ENCODE results near the gene TWF2.
A peak's percentile ranks its signal among the peaks of the same experiment; 100 is the strongest.

The TWF2 gene

GRCh38 chr3:52221563-52222318 lies 17.2 kb downstream of the TWF2 start:
- peak; percentile 75 for DNase-seq

- DNase-seq, result no peak
Observed at GRCh38 chr3:52221141-52221562, 17.8 kb downstream of the TWF2 start.

- DNase-seq, result peak; percentile 77
Observed at GRCh38 chr3:52220380-52221026, 18.5 kb downstream of the TWF2 start.

- DNase-seq, result no peak
Observed at GRCh38 chr3:52218937-52219650, 19.9 kb downstream of the TWF2 start.

- no peak for DNase-seq
Observed at GRCh38 chr3:52218454-52218853, 20.5 kb downstream of the TWF2 start.

GRCh38 chr3:52218026-52218425 lies 20.9 kb downstream of the TWF2 start:
- no peak for DNase-seq

- no peak for DNase-seq
Observed at GRCh38 chr3:52217409-52217805, 21.6 kb downstream of the TWF2 start.

GRCh38 chr3:52216585-52217408 lies 22.2 kb downstream of the TWF2 start:
- peak; percentile 54 for DNase-seq

GRCh38 chr3:52215351-52215750 lies 23.6 kb downstream of the TWF2 start:
- no peak for DNase-seq

GRCh38 chr3:52213901-52214300 lies 25.1 kb downstream of the TWF2 start:
- DNase-seq, result no peak

- no peak for DNase-seq
Observed at GRCh38 chr3:52213005-52213404, 26.0 kb downstream of the TWF2 start.

- no peak for DNase-seq
Observed at GRCh38 chr3:52211268-52211891, 27.6 kb downstream of the TWF2 start.

GRCh38 chr3:52210550-52211046 lies 28.4 kb downstream of the TWF2 start:
- DNase-seq, result no peak

- DNase-seq, result no peak
Observed at GRCh38 chr3:52210037-52210436, 28.9 kb downstream of the TWF2 start.

GRCh38 chr3:52208556-52208955 lies 30.4 kb downstream of the TWF2 start:
- no peak for DNase-seq

- no peak for DNase-seq
Observed at GRCh38 chr3:52205727-52206372, 33.1 kb downstream of the TWF2 start.

- no peak for DNase-seq
Observed at GRCh38 chr3:52204337-52205073, 34.5 kb downstream of the TWF2 start.

- DNase-seq, result no peak
Observed at GRCh38 chr3:52203701-52204100, 35.3 kb downstream of the TWF2 start.

- DNase-seq, result no peak
Observed at GRCh38 chr3:52202384-52203077, 36.4 kb downstream of the TWF2 start.

- no peak for DNase-seq
Observed at GRCh38 chr3:52200981-52201679, 37.8 kb downstream of the TWF2 start.

All from central memory CD4-positive, alpha-beta T cell (primary cell).